ENCODE measurements around the gene SATB1.
"Not testable (repeated sequence)": the region's sequence is repeated elsewhere in the genome, so short reads cannot be mapped to it uniquely, and the experiment has no call there.

The SATB1 gene

DNA sequence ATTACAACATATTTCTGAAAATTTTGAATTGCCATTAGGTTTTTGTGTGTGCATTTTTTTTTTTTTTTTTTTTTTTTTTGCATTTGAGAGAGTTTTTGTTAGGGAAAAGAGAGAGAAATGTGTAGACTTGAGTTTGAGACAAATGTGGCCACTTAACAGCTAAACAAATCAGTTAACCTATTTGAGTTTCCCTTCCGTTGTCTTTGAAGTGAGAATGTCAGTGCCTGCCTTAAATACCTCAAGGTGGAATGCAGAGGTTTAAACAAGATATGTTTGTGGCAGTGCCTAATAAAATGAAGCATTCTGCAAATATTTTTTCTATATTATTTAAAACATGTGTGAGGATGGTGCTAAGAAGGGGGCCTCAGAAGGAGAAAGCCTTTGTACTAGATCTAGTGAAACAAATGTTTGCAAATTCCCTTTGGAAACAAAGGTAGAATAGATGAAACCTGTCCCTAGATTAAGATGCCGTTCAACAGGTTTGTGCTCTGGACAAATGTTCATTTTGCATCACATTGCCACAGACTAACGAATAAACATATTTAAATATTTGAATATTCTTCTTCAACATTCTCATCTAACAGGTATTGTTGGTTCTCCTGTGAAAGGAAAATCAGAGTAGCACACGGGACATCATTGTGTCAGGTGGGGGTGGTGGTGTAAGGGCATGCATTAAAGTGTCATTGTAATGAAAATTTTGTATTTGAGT, 80.7 kb downstream of the SATB1 start:
- no peak for DNase-seq (ENCODE audit: low read depth)
- TF ChIP-seq POLR2A (IDR thresholded peaks at IDR 0.05; ENCODE audit: extremely low read depth, insufficient read length) (no peak), MYC (IDR thresholded peaks at IDR 0.05; ENCODE audit: low read depth, low read length) (no peak)
- TF ChIP-seq, protein P1, sequence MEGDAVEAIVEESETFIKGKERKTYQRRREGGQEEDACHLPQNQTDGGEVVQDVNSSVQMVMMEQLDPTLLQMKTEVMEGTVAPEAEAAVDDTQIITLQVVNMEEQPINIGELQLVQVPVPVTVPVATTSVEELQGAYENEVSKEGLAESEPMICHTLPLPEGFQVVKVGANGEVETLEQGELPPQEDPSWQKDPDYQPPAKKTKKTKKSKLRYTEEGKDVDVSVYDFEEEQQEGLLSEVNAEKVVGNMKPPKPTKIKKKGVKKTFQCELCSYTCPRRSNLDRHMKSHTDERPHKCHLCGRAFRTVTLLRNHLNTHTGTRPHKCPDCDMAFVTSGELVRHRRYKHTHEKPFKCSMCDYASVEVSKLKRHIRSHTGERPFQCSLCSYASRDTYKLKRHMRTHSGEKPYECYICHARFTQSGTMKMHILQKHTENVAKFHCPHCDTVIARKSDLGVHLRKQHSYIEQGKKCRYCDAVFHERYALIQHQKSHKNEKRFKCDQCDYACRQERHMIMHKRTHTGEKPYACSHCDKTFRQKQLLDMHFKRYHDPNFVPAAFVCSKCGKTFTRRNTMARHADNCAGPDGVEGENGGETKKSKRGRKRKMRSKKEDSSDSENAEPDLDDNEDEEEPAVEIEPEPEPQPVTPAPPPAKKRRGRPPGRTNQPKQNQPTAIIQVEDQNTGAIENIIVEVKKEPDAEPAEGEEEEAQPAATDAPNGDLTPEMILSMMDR (IDR thresholded peaks at IDR 0.05; ENCODE audit: low read depth, low read length) = no peak
- TF ChIP-seq, protein P2, sequence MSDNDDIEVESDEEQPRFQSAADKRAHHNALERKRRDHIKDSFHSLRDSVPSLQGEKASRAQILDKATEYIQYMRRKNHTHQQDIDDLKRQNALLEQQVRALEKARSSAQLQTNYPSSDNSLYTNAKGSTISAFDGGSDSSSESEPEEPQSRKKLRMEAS (IDR thresholded peaks at IDR 0.05; ENCODE audit: low read depth, low read length) = no peak
- H3K4me3 ChIP-seq (ENCODE audit: low read depth, low read length) = no peak overlapping the region

DNA sequence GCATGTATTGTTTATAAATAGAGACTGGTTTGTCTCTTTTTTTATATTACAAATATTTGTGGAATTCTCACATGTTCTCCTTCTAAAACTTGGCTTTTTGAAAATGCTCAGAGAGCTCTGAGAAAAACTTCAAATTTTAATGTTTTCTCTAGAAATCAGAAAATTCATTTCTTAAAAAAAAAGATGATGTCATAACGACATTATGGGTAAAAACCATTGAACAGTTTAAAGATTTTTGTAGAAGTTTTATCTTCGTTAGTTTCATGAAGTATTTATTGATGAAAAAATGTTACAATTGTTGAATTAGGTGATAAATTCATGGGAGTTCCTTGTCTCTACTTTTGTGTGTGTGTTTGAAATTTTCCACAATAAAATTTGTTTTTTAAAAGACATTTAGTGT, 81.3 kb downstream of the SATB1 start:
- TF ChIP-seq MYC (IDR thresholded peaks at IDR 0.05; ENCODE audit: low read depth, low read length) = no peak
- TF ChIP-seq, protein P1 (IDR thresholded peaks at IDR 0.05; ENCODE audit: low read depth, low read length) = no peak
- TF ChIP-seq, protein P2 (IDR thresholded peaks at IDR 0.05; ENCODE audit: low read depth, low read length) = no peak
- no peak for TF ChIP-seq POLR2A (IDR thresholded peaks at IDR 0.05; ENCODE audit: extremely low read depth, insufficient read length)
- no peak for DNase-seq (ENCODE audit: low read depth)
- H3K4me3 ChIP-seq (ENCODE audit: low read depth, low read length) = no peak overlapping the region

DNA sequence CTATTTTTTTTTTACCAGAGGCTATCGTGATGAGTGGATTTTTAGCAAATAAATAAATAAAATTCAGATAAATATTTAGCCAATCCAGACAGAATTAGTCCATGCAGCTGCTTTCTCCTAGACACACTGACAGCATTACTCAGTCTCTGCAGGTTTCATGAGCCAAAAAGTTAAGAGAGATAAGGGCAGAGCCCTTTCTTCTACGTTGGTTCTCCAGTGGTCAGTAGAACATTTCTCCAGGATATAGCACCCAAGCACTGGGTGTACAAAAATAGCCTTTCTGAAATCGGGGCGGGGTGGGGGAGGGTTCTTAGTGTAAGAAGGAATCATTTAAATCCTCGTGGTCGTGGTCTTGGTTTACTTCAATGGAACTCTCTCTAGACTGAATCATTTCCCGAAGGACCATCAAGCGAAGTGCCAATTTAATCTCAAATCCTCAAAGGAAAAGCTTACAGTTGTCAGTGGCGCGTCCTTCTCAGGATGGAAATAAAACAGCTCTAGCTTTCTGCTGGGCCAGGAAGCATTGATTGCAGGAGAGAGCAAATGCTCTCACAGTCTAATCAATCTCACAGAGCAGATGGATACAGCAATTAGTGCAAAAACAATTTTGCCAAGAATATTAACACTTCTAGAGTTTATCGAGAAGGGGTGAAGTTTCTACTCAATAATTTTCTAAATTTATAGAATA, 86.2 kb downstream of the SATB1 start:
- H3K4me3 ChIP-seq (ENCODE audit: low read depth, low read length) = no peak overlapping the region
- TF ChIP-seq, protein P2 (IDR thresholded peaks at IDR 0.05; ENCODE audit: low read depth, low read length) = no peak
- no peak for TF ChIP-seq MYC (IDR thresholded peaks at IDR 0.05; ENCODE audit: low read depth, low read length)
- TF ChIP-seq, protein P1 (IDR thresholded peaks at IDR 0.05; ENCODE audit: low read depth, low read length) = no peak
- TF ChIP-seq POLR2A (IDR thresholded peaks at IDR 0.05; ENCODE audit: extremely low read depth, insufficient read length) = no peak
- peak; percentile 31 for DNase-seq (ENCODE audit: low read depth)

DNA sequence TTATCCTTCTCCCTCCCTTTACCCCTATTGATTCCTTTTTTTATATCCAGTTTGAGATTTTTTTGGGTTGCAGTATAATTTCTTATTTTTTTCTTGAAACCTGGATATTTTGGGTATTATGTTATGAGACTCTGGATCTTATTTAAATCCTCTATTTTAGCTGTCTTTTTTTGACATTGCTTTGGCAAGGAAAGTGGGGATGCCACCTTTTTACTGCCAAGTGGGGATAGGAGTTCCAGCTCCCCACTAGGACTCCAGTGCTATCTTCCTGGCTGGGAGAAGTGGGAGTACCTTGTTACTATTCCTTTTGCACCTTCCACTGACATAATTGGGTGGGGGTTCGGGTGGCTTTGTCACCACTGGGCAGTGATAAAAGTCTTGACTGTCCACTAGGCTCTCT, 87.9 kb downstream of the SATB1 start:
- no peak for DNase-seq (ENCODE audit: low read depth)
- H3K4me3 ChIP-seq (ENCODE audit: low read depth, low read length) = no peak overlapping the region
- TF ChIP-seq POLR2A (IDR thresholded peaks at IDR 0.05; ENCODE audit: extremely low read depth, insufficient read length) (no peak), MYC (IDR thresholded peaks at IDR 0.05; ENCODE audit: low read depth, low read length) (no peak)
- TF ChIP-seq, protein P1 (IDR thresholded peaks at IDR 0.05; ENCODE audit: low read depth, low read length) = no peak
- TF ChIP-seq, protein P2 (IDR thresholded peaks at IDR 0.05; ENCODE audit: low read depth, low read length) = no peak

DNA sequence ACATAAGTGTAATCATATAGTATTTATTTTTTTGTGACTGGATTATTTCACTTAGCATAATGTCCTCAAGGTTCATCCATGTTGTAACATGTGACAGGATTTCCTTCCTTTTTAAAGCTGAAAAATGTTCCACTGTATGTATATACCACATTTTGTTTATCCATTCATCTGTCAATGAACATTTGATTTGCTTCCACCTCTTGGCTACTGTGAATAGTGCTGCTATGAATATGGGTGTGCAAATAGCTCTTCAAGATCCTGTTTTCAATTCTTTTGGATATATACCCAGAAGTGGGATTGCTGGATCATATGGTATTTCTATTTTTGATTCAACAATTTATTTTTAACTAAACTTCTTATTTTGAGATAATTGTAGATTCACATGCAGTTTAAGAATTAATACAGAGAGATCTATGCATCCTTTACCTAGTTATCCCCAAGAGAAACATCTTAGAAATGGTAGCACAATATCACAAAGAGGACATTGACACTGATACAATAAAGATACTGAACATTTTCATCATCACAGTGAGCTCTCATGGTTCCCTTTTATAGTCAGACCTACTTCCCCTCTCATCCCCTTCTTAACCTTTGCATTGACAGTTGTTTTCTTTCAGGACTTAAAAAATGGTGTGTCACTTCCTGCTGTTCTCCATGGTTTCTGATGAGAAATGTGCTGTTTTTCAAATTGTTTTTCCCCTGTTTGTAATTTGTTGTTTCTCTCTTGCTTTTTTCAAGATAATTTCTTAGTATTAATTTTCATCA, 90.1 kb downstream of the SATB1 start:
- 0 out of 2 replicates have a peak, but pooled peaks have one; percentile 15 for TF ChIP-seq MYC (IDR thresholded peaks at IDR 0.05; ENCODE audit: low read depth, low read length)
- TF ChIP-seq, protein P2 (IDR thresholded peaks at IDR 0.05; ENCODE audit: low read depth, low read length) = no peak
- peak; percentile 75 for DNase-seq (ENCODE audit: low read depth)
- H3K4me3 ChIP-seq (ENCODE audit: low read depth, low read length) = no peak overlapping the region

DNA sequence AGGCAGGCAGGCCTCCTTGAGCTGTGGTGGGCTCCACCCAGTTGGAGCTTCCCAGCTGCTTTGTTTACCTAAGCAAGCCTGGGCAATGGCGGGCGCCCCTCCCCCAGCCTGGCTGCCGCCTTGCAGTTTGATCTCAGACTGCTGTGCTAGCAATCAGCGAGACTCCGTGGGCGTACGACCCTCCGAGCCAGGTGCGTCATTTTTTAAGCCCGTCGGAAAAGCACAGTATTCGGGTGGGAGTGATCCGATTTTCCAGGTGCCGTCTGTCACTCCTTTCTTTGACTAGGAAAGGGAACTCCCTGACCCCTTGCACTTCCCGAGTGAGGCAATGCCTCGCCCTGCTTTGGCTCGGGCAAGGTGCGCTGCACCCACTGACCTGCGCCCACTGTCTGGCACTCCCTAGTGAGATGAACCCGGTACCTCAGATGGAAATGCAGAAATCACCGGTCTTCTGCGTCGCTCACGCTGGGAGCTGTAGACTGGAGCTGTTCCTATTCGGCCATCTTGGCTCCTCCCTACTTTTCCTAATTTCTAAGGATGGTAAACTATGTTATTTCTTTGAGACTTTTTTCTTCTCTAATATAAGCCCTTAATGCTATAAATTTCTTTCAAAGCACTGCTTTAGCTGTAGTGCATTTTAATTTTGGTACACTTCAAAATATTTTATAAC, 94.2 kb downstream of the SATB1 start:
- H3K4me3 ChIP-seq (ENCODE audit: low read depth, low read length); DNase-seq (ENCODE audit: low read depth): not testable (repeated sequence)

Measured in NB4 (cell line).